NCI-H69 (cell line): ENCODE results near the gene CDYL.

Experiments
- DNase-seq: peaks from one replicate; lab custom pipeline; 2025; lab: John Stamatoyannopoulos, UW

The CDYL gene

GRCh38 chr6:4884646-4885340 is 108.6 kb downstream of the CDYL start:
- peak; percentile 84 for DNase-seq

DNA sequence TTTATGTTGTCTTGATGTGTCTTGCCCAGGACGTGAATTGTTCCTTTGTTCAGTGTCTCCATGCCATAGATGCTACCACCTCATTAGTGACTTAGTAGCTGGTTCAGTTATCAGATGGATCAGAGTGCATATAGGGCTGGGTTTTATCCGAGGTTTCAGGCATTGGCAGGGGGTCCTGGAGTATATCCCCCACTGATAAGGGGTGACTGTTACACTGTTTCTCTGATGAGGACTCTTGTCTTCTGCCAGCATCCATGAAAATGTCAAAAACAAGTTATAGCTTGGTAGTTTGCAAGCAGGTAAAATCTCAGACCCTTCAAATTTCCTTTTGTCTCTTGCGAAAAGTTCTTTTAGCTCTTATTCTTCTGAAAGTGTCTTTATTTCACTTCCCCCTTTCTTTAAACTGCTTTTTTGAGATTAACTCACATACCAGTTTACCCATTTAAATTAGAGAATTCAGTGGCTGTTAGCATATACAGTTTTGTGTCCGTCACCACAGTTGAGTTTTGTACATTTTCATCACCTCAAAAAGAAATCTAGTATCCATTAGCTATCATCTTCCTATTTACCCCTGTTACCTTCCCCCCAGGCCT is 109.2 kb downstream of the CDYL start:
- DNase-seq = no peak

- DNase-seq = no peak
Observed at GRCh38 chr6:4888841-4889240, 112.6 kb downstream of the CDYL start.

- peak; percentile 64 for DNase-seq
Observed at GRCh38 chr6:4889701-4890100, 113.5 kb downstream of the CDYL start.

DNA sequence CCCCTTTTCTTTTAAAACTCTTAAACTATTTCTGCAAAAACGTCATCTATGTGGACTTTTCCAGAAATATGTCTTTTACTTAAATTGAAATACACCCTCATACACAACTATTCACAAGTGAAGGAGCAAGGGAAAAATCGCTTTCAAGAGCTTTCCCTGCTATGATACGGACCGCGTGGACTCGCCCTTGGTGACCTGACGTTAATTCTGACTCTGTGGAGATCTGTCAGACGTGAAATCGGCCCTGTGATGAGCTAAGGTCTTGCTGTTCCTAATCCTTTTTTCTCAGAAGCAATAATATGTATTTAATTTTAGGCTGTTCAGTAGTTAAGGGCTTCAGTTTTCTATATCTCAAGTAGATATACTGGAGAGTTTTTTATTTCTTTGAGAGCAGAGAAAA is 114.0 kb downstream of the CDYL start:
- no peak for DNase-seq

GRCh38 chr6:4890627-4891026 is 114.4 kb downstream of the CDYL start:
- no peak for DNase-seq

GRCh38 chr6:4891141-4891540 is 114.9 kb downstream of the CDYL start:
- no peak for DNase-seq

DNA sequence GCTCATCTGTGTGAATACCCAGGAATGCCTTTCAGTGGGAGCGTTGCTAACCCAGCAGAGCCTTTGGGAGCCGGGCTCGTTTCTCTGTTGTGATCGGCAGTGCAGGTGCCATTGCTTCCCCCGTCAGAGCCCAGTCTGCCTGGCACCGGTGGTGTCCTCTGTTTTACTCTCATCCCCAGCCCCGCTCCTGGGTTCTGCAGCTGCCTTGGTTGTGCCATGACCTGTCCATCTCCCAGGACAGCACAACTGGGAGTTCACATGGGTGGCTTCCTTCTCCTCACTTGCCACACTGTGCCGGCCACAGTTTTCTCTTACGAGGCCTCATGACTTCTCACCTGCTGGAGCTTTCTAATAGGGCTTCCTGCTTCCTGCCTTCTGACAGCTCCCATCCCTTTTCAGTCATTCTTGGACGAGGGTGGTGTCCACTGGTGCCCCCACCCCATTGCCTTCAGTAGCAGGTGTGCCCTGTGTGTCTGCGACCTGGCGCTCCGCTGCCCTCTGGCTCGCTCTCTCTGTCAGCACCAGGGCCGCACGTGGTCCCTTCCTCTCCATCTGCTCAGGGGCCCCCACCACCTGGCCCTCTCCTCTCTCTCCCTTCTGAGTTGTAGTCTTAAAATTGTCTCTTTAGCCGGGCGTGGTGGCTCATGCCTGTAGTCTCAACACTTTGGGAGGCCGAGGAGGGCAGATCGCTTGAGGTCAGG is 116.7 kb downstream of the CDYL start:
- DNase-seq = no peak

GRCh38 chr6:4894049-4894448 is 117.8 kb downstream of the CDYL start:
- no peak for DNase-seq

- peak; percentile 66 for DNase-seq
Observed at GRCh38 chr6:4895971-4896370, 119.8 kb downstream of the CDYL start.

DNA sequence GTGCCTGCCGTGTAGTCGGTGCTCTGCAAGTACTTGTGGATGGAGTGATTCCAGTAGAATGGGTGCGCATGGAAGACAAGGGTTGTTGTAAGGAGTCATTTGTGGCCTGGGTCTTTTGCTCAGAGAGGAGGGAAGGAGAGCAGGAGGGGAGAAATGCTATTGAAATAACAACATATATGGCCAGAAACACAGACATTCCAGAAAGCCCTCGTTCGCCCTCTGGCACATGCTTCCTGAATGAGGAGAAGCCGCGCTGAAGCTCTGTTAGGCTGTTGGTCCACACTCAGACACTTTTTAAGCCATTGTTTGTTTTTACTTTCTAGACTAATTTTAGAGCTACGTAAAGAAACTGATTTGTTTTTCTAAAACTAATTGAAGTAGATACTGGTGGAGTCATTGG is 120.2 kb downstream of the CDYL start:
- DNase-seq = no peak

- no peak for DNase-seq
Observed at GRCh38 chr6:4899249-4900034, 123.2 kb downstream of the CDYL start.

GRCh38 chr6:4901386-4902061 is 125.3 kb downstream of the CDYL start:
- DNase-seq = no peak

GRCh38 chr6:4902363-4902762 is 126.2 kb downstream of the CDYL start:
- DNase-seq = no peak

- no peak for DNase-seq
Observed at GRCh38 chr6:4903121-4903520, 126.9 kb downstream of the CDYL start.

- no peak for DNase-seq
Observed at GRCh38 chr6:4903751-4904370, 127.7 kb downstream of the CDYL start.

DNA sequence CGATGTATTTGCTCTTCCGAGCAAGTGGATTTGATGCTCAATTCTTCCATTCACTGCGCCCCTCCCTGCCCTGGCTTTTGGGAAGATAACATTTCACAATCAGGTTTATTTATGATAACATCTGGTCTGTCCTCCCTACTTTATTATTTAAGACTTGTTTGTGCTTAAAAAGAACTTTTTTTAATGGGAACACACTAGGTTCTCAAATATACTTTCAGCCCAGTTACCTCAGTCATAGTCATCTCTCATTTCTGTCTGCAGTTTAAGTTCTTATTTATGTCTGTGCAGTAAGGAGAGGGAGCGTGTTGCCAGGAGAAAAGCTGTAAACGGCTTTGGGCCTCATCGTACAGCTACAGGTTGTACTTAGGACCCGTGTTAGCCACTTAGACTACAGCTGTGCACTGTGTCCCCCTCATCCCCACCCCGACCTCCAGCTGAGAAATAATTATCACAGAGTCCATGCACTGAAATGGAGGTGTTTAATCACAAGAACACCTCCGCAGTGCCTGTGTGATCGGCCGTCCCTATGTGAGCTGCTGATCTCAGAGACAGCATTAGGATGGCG is 128.3 kb downstream of the CDYL start:
- DNase-seq = no peak

GRCh38 chr6:4905826-4906225 is 129.6 kb downstream of the CDYL start:
- no peak for DNase-seq

DNA sequence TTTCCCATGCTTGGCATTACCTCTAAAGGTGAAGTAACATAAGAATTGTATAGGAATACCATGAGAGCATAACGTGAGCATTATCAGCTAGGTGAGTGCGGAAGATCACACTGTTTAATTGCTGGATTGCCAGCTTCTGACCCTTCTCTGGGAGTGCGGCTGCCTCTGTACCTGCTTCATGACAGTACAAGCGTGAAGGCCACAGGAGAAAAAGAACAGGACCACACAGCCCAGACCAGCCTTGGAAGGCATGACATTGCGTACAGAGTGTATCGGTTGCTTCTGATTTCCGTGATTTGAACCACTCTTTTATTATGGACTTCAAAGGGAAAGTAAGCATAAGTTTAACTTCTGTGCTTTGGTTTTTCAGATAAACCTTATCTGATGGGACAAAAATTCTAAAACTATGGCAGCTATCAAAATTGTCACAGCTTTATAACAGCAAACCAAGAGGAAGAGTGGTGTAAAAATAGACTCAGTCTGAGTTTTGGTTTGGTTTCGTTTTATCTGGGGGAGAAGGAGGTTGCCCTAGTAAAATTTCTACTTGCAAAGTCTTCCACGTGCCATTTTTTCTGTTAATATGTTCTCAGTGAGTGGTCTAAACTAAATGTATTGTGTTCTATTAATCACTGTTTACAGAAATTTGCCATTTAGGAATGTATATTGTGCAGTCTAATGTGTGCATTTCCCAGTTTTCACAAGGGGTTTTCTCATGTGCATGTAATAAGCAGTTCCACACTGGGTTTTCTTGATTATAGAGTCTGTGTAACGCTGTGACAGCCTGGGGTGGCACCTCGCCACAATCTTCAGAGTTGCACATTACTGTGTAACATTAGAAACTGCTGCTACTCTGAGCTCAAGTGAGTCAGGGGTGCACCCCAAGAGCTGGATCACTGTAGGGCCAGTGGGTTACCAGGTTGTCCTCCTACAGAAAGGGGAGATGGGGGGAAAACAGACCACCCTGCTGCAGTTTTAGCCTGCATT is 130.4 kb downstream of the CDYL start:
- DNase-seq = peak; percentile 24

- no peak for DNase-seq
Observed at GRCh38 chr6:4907602-4908001, 131.4 kb downstream of the CDYL start.
